K562 (cell line): ENCODE results near the gene ANXA1. TPM values are rescaled to one million over a fixed set of nuclear protein-coding genes. Genes with fewer than 3 reads are reported as not detected.

Experiments
- ATAC-seq: fragments of 200-7000 bp; cut with Tn5 transposase; 3 replicates; pipeline ENCODE4 v1.9.1; 2020; ENCODE audit warnings: moderate library complexity
- BruUV-seq: library from RNA; stranded (reverse); fragments of 400-500 nt; replicated peaks from 2 replicates; lab custom pipeline; 2021; lab: Mats Ljungman, UMichigan
- CTCF ChIA-PET: fragments of 300-600 bp; formaldehyde crosslinking; extraction: SDS; loops from one replicate; lab custom pipeline; 2021; ENCODE audit warnings: low intra/inter-chr PET ratio; lab: Yijun Ruan, JAX
- POLR2A ChIA-PET: fragments of 300-600, 350-650 bp; sonication (Branson Sonifier 250); formaldehyde crosslinking; extraction: SDS; loops from one replicate; lab custom pipeline; 2021; ENCODE audit warnings: antibody characterized with exemption, inconsistent platforms; lab: Yijun Ruan, JAX
- DNase-seq, 4 experiments: peaks; one replicate each; pipeline versions ENCODE4 v3.0.0 to v3.0.0-alpha.2; 2011 to 2018; ENCODE audit warnings: low spot score in 3 of 4, mixed read lengths in 3 of 4; ENCODE audit errors: extremely low read depth in 1 of 4
- FAIRE-seq: peaks from 2 replicates; lab custom pipeline; 2011; peaks lifted over from hg19 to GRCh38; lab: Jason Lieb, UNC
- H2AFZ ChIP-seq: 2 replicates; pipeline ENCODE4 v1.6.0; 2011; ENCODE audit warnings: low read depth, low read length, control low read depth, inconsistent platforms
- H3K27ac ChIP-seq: fragments of 200-600 bp; 3 replicates; pipeline ENCODE4 v1.8.0; 2011; ENCODE audit warnings: low read depth, mild to moderate bottlenecking, control low read depth, inconsistent platforms, low read length, moderate library complexity, mixed read lengths; ENCODE audit errors: extremely low read depth
- H3K27me3 ChIP-seq, 2 experiments: fragments of 300-600 bp in 1 of 2; 2 replicates in 1 of 2; 3 replicates in 1 of 2; pipeline versions ENCODE4 v1.6.0 to v1.8.0; 2011; ENCODE audit warnings: inconsistent platforms in 2 of 2, low read length in 2 of 2, mild to moderate bottlenecking in 1 of 2, mixed read lengths in 1 of 2, moderate library complexity in 1 of 2; ENCODE audit not compliant: control insufficient read depth in 2 of 2, insufficient read depth in 2 of 2
- H3K36me3 ChIP-seq: fragments of 300-600 bp; 3 replicates; pipeline ENCODE4 v1.8.0; 2011; ENCODE audit warnings: mild to moderate bottlenecking, low read length, inconsistent platforms; ENCODE audit not compliant: control insufficient read depth, insufficient read depth
- H3K4me1 ChIP-seq, 2 experiments: fragments of 200-600 bp in 1 of 2; replicated peaks in 1 of 2; 2 replicates in 1 of 2; 3 replicates in 1 of 2; pipeline versions ENCODE4 v1.5.1 to v1.8.0; 2011; ENCODE audit warnings: inconsistent platforms in 2 of 2, low read length in 2 of 2, mild to moderate bottlenecking in 1 of 2, mixed read lengths in 1 of 2, moderate library complexity in 1 of 2; ENCODE audit not compliant: control insufficient read depth in 2 of 2, insufficient read depth in 2 of 2
- H3K4me2 ChIP-seq: 2 replicates; pipeline ENCODE4 v1.6.1; 2011; ENCODE audit warnings: low read length, control low read depth, inconsistent platforms, mixed read lengths; ENCODE audit not compliant: insufficient read depth
- H3K4me3 ChIP-seq: fragments of 200-600 bp; sonication (generic), shearing (Covaris generic); 2 replicates; pipeline ENCODE4 v1.5.1; 2016; ENCODE audit warnings: control low read depth, inconsistent platforms
- H3K79me2 ChIP-seq: fragments of 200-600 bp; 3 replicates; pipeline ENCODE4 v1.8.0; 2011; ENCODE audit warnings: low read length, inconsistent platforms; ENCODE audit not compliant: control insufficient read depth, insufficient read depth
- H3K9ac ChIP-seq, 2 experiments: 2 replicates each; pipeline versions ENCODE4 v1.6.0 to v1.6.1; 2011; ENCODE audit warnings: low read depth in 2 of 2, low read length in 2 of 2, control low read depth in 1 of 2, inconsistent platforms in 1 of 2, mild to moderate bottlenecking in 1 of 2, mixed read lengths in 1 of 2; ENCODE audit not compliant: insufficient read depth in 1 of 2
- H3K9me1 ChIP-seq: one replicate; pipeline ENCODE4 v1.6.0; 2011; ENCODE audit warnings: inconsistent platforms, mild to moderate bottlenecking, low read length, moderate library complexity; ENCODE audit not compliant: control insufficient read depth, insufficient read depth
- H3K9me3 ChIP-seq: replicated peaks from 2 replicates; pipeline ENCODE4 v1.5.1; 2011; ENCODE audit warnings: low read depth, low read length, inconsistent platforms; ENCODE audit not compliant: control insufficient read depth, insufficient read depth
- H4K20me1 ChIP-seq: replicated peaks from 2 replicates; pipeline ENCODE4 v1.6.1; 2011; ENCODE audit warnings: low read length, inconsistent platforms, mixed read lengths; ENCODE audit not compliant: control insufficient read depth, insufficient read depth
- CREM ChIP-seq: IDR thresholded peaks from 2 replicates; pipeline ENCODE4 v1.6.1; 2014; ENCODE audit warnings: antibody characterized with exemption, low read depth
- NR1H2 ChIP-seq: sonication (generic); formaldehyde crosslinking; IDR thresholded peaks from 2 replicates; pipeline ENCODE4 v1.4.0; 2020; ENCODE audit warnings: mild to moderate bottlenecking, missing genetic modification reagents
- POLR2G ChIP-seq: fragments of 200-400 bp; formaldehyde crosslinking; IDR thresholded peaks from 2 replicates; pipeline ENCODE4 v1.6.1; 2017; ENCODE audit warnings: low read depth, mild to moderate bottlenecking, antibody characterized with exemption, low read length, moderate library complexity
- POLR2H ChIP-seq: IDR thresholded peaks from 2 replicates; pipeline ENCODE4 v1.6.1; 2016; ENCODE audit warnings: missing genetic modification characterization, low read depth, mild to moderate bottlenecking, control low read depth, missing compliant biosample characterization, moderate library complexity
- RBM22 ChIP-seq: fragments of 200-400 bp; formaldehyde crosslinking; IDR thresholded peaks from 2 replicates; pipeline ENCODE4 v1.6.1; 2018; ENCODE audit warnings: low read length, low read depth; ENCODE audit not compliant: poor library complexity, severe bottlenecking
- WGBS: fragments of 100-300 bp; shearing (Covaris generic); methylation state at CpG from one replicate; pipeline ENCODE4 v1.1.6; 2016; ENCODE audit warnings: low coverage, mixed read lengths; ENCODE audit not compliant: insufficient coverage; ENCODE audit errors: missing lambda C conversion rate; 5-methylcytosine and 5-hydroxymethylcytosine counted together
- in situ Hi-C: fragments of 300-500 bp; cut with MboI; formaldehyde crosslinking; loops from 4 replicates; pipeline ENCODE4 v1.15.0; 2018; ENCODE audit warnings: inconsistent platforms, mixed read lengths
- intact Hi-C: fragments of 100-400 bp; cut with micrococcal nuclease; formaldehyde crosslinking; loops from 2 replicates; pipeline ENCODE4 v1.14.2; 2022
- polyA plus RNA-seq, 8 experiments: library from polyadenylated mRNA; depleted of rRNA in 4 of 8; stranded (reverse) in 5 of 8; unstranded in 3 of 8; fragments of >200 nt; fragmentation: Nextera tagmentation in 2 of 8; fragmentation: Illumina TruSeq in 1 of 8; extraction: Ambion mirVana in 2 of 8; extraction: Trizol in 1 of 8; gene quantifications; 2 replicates each; pipeline versions ENCODE4 v1.2.1 to v1.2.3, GENCODE V29; 2011 to 2014; ENCODE audit warnings: inconsistent platforms in 1 of 8, missing spikeins in 1 of 8
- total RNA-seq, 7 experiments: library from RNA; depleted of rRNA in 6 of 7; stranded (reverse); fragments of >200 nt in 6 of 7; fragmentation: Illumina TruSeq in 2 of 7; extraction: Trizol in 2 of 7; gene quantifications; 2 replicates each; pipeline versions ENCODE4 v1.2.1 to v1.2.3, GENCODE V29; 2011 to 2021; ENCODE audit warnings: low replicate concordance in 1 of 7

Gene ANXA1
- total and polyA plus RNA-seq, 9 of the 15 experiments (the other 6 are each of a cell fraction or from before 2014, with no cell fraction given), result 406 to 1,298 (median 620) TPM

GRCh38 chr9:73155377-73155776, 3.7 kb downstream of the ANXA1 start:
- ChIA-PET CTCF (no interaction called here), POLR2A (interaction anchor here (0.9 to 1.6 kb wide), 6 partner anchors 9 to 48 kb away, joined by 3 to 4 read pairs (median 3); no protein-coding TSS in a partner anchor)
- no TSS peak for BruUV-seq
- no peak overlapping the region for H3K27ac ChIP-seq
- no peaks in the 10 kb centered on the region for H3K9me3 ChIP-seq
- peaks cover 77% of the 10 kb centered on the region for H3K79me2 ChIP-seq
- in situ Hi-C loops, result no loop called here
- no peaks in the 10 kb centered on the region for H3K9me1 ChIP-seq
- H3K4me1 ChIP-seq, result peaks cover 0 to 12% of the 10 kb centered on the region in 2 experiments; a peak in 2 of 5 replicates
- peaks cover 60% of the 10 kb centered on the region for H3K36me3 ChIP-seq
- TF ChIP-seq NR1H2 (CRISPR knock-in tag), result no peak
- TF ChIP-seq POLR2H (tag), result peak; percentile 57
- TF ChIP-seq RBM22, result peak; percentile 59
- TF ChIP-seq POLR2G, result peak; percentile 27; the same call in 1 of the 2 replicates
- TF ChIP-seq CREM, result no peak
- FAIRE-seq (no peak), ATAC-seq (no peak), DNase-seq (no peak)
- no peak overlapping the region for H3K4me3 ChIP-seq
- H3K9ac ChIP-seq, result peak overlapping the region in 1 of 2 experiments; percentile 88; a peak in 2 of 4 replicates
- no peaks in the 10 kb centered on the region; the same call in 1 of the 2 replicates for H4K20me1 ChIP-seq
- WGBS, result 5% methylated on average over 3 of the region's 3 CpGs
- intact Hi-C loops, result loop anchor here (2.0 kb wide), 1 partner anchor 49 kb away; no protein-coding TSS in a partner anchor
- H3K27me3 ChIP-seq, result no peaks in the 10 kb centered on the region
- H2AFZ ChIP-seq, result no peak overlapping the region
- peak overlapping the region; percentile 92 for H3K4me2 ChIP-seq
